Lung (tissue), 12 donors: Measurements from ENCODE around the gene BARX2. TPM values are rescaled to one million over a fixed set of nuclear protein-coding genes. Genes with fewer than 3 reads are reported as not detected.

Source experiments
- ATAC-seq: fragments of 200-7000 bp; cut with Tn5 transposase; one replicate; pipeline ENCODE4 v1.9.1; 2020; ENCODE audit warnings: moderate number of reproducible peaks; ENCODE audit not compliant: insufficient read depth, low FRiP score
- DNase-seq, 3 donors: peaks; one replicate each; pipeline ENCODE4 v3.0.0-alpha.2; 2013 to 2017
- H3K27ac ChIP-seq, 2 donors: one replicate each; pipeline ENCODE4 v1.5.1; 2013; ENCODE audit warnings: mild to moderate bottlenecking in 2 of 2, moderate library complexity in 2 of 2, control low read depth in 1 of 2, inconsistent platforms in 1 of 2, low read depth in 1 of 2, low read length in 1 of 2
- H3K27me3 ChIP-seq, 3 donors: one replicate each; pipeline ENCODE4 v1.5.1; 2013; ENCODE audit warnings: low read length in 2 of 3; ENCODE audit not compliant: control insufficient read depth in 3 of 3, insufficient read depth in 3 of 3
- H3K36me3 ChIP-seq, 4 donors: one replicate each; pipeline ENCODE4 v1.5.1; 2013; ENCODE audit warnings: low read length in 4 of 4, mild to moderate bottlenecking in 1 of 4, moderate library complexity in 1 of 4; ENCODE audit not compliant: control insufficient read depth in 4 of 4, insufficient read depth in 4 of 4
- H3K4me1 ChIP-seq, 5 donors: one replicate each; pipeline ENCODE4 v1.5.1; 2013; ENCODE audit warnings: low read length in 5 of 5, mild to moderate bottlenecking in 2 of 5, moderate library complexity in 1 of 5; ENCODE audit not compliant: control insufficient read depth in 5 of 5, insufficient read depth in 5 of 5
- H3K4me3 ChIP-seq: one replicate; pipeline ENCODE4 v1.5.1; 2013; ENCODE audit warnings: mild to moderate bottlenecking, control low read depth, moderate library complexity
- H3K9ac ChIP-seq, 2 donors: one replicate each; pipeline ENCODE4 v1.5.1; 2013; ENCODE audit warnings: low read length in 2 of 2, control low read depth in 1 of 2; ENCODE audit not compliant: insufficient read depth in 1 of 2
- H3K9me3 ChIP-seq, 4 donors: one replicate each; pipeline ENCODE4 v1.5.1; 2013; ENCODE audit warnings: low read length in 3 of 4, mild to moderate bottlenecking in 1 of 4, moderate library complexity in 1 of 4; ENCODE audit not compliant: control insufficient read depth in 4 of 4, insufficient read depth in 3 of 4
- CTCF ChIP-seq: IDR thresholded peaks from 2 replicates; pipeline ENCODE4 v1.5.1; 2012; ENCODE audit warnings: mild to moderate bottlenecking; ENCODE audit errors: control extremely low read depth, extremely low read depth
- WGBS, 2 donors: extraction: QIAGEN DNeasy Blood & Tissue Kit; methylation state at CpG; one replicate each; pipeline ENCODE4 v1.1.7; 2013; 5-methylcytosine and 5-hydroxymethylcytosine counted together
- polyA plus RNA-seq, 2 donors: library from polyadenylated mRNA; stranded (reverse); fragments of 200-250 nt; gene quantifications; one replicate each; pipeline ENCODE4 v1.2.1, GENCODE V29; 2013
- total RNA-seq, 2 donors: library from RNA; depleted of rRNA in 1 of 2; stranded (reverse); fragments of >200 nt in 1 of 2; gene quantifications; one replicate each; pipeline ENCODE4 v1.2.1, GENCODE V29; 2014 to 2021
- donor health status: control.
- donor health status: control.
- donor health status: Bipolar disorder and iron deficiency.
- donor health status: healthy.
- donor health status: DM: yes; HTN: yes; CAD: no.

BARX2 gene
- total and polyA plus RNA-seq, 4 donors, result 0.39 to 1.1 (median 0.75) TPM

GRCh38 chr11:129428557-129428956 is 52.9 kb downstream of the BARX2 start:
- no peaks in the 10 kb centered on the region for H3K36me3 ChIP-seq
- TF ChIP-seq CTCF, result no peak
- no peaks in the 10 kb centered on the region for H3K27me3 ChIP-seq
- no peak overlapping the region for H3K27ac ChIP-seq
- ATAC-seq (no peak), DNase-seq (no peak)
- no peak overlapping the region for H3K4me3 ChIP-seq
- WGBS, 2 donors, result 85 to 86% methylated on average over 9 of the region's 9 CpGs
- no peak overlapping the region for H3K9ac ChIP-seq
- H3K9me3 ChIP-seq, result peaks cover 0 to 8% (median 2%) of the 10 kb centered on the region in 4 donors
- no peaks in the 10 kb centered on the region for H3K4me1 ChIP-seq

GRCh38 chr11:129434641-129435498 is 59.2 kb downstream of the BARX2 start:
- DNase-seq, result peak in 1 of 3 donors; percentile 40
- Histone ChIP-seq H3K4me1 (peaks cover 0 to 1% (median 0%) of the 10 kb centered on the region in 5 donors), H3K9me3 (peaks cover 0 to 8% (median 2%) of the 10 kb centered on the region in 4 donors), H3K27me3 (no peaks in the 10 kb centered on the region), H3K27ac (no peak overlapping the region), H3K36me3 (no peaks in the 10 kb centered on the region), H3K4me3 (no peak overlapping the region), H3K9ac (no peak overlapping the region)
- WGBS, 2 donors, result 58 to 60% methylated on average over 4 of the region's 4 CpGs
- no peak for TF ChIP-seq CTCF
- no peak for ATAC-seq

- 68 to 69% methylated on average over 7 of the region's 7 CpGs for WGBS, 2 donors
- no peak for ATAC-seq
- TF ChIP-seq CTCF, result no peak
Measured at GRCh38 chr11:129435499-129436245, 60.0 kb downstream of the BARX2 start.

More at GRCh38 chr11:129435499-129436245, 60.0 kb downstream of the BARX2 start:
- peaks cover 0 to 1% (median 0%) of the 10 kb centered on the region in 5 donors for H3K4me1 ChIP-seq
- H3K4me3 ChIP-seq, result no peak overlapping the region
- no peak overlapping the region for H3K9ac ChIP-seq
- H3K9me3 ChIP-seq, result peaks cover 0 to 8% (median 2%) of the 10 kb centered on the region in 4 donors
- H3K27ac ChIP-seq, result no peak overlapping the region
- H3K27me3 ChIP-seq, result no peaks in the 10 kb centered on the region
- no peaks in the 10 kb centered on the region for H3K36me3 ChIP-seq
- DNase-seq, result no peak
